Measurements from ENCODE around the gene CMTM8.

DNA sequence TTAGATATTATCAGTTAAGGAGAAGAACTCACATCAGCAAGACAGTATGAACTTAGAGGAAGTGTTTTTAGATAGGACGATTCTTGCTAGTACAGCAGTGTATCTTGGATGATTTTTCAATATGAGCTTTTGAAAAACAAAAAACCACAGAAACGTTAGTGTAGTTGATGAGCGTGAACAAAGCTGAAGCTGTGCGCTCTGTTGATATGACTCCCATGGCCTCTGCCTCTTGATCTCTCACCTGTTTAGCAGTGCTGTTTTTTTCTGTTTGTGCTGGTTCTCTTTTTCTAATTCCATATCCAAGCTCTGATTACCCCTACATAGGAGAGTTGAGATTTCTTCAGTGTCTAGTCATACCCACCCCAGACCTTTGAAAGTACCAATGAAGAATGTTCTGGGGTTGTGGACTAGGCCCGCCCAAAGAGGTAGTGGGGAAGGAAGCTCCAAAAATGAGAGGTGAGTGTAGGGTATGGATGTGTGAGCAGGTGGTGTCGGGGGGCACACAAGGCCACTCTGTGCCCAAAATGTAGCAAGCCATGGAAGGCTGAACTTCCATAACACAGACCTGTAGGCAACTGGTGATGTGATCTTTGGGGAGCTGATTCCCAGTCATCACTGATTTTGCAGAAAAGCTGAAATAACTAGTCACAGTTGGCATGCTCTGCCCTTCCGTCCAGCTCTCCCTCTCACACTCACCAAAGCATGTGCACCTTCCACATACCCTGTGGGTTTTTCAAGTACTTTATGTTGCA lies 133.2 kb downstream of the CMTM8 start:
- TF ChIP-seq, protein P1, sequence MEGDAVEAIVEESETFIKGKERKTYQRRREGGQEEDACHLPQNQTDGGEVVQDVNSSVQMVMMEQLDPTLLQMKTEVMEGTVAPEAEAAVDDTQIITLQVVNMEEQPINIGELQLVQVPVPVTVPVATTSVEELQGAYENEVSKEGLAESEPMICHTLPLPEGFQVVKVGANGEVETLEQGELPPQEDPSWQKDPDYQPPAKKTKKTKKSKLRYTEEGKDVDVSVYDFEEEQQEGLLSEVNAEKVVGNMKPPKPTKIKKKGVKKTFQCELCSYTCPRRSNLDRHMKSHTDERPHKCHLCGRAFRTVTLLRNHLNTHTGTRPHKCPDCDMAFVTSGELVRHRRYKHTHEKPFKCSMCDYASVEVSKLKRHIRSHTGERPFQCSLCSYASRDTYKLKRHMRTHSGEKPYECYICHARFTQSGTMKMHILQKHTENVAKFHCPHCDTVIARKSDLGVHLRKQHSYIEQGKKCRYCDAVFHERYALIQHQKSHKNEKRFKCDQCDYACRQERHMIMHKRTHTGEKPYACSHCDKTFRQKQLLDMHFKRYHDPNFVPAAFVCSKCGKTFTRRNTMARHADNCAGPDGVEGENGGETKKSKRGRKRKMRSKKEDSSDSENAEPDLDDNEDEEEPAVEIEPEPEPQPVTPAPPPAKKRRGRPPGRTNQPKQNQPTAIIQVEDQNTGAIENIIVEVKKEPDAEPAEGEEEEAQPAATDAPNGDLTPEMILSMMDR (IDR thresholded peaks at IDR 0.05) = no peak
- TF ChIP-seq TCF7 (CRISPR knock-in tag; IDR thresholded peaks at IDR 0.05; ENCODE audit: low read depth) (no peak), NR2C2 (CRISPR knock-in tag; IDR thresholded peaks at IDR 0.05) (no peak), ESRRA (CRISPR knock-in tag; IDR thresholded peaks at IDR 0.05; ENCODE audit: borderline replicate concordance) (no peak), ETV6 (CRISPR knock-in tag; IDR thresholded peaks at IDR 0.05) (no peak), FOXP1 (CRISPR knock-in tag; IDR thresholded peaks at IDR 0.05; ENCODE audit: borderline replicate concordance) (no peak)
- TF ChIP-seq, protein P2, sequence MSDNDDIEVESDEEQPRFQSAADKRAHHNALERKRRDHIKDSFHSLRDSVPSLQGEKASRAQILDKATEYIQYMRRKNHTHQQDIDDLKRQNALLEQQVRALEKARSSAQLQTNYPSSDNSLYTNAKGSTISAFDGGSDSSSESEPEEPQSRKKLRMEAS (CRISPR knock-in tag; IDR thresholded peaks at IDR 0.05) = no peak
- TF ChIP-seq, protein P3, sequence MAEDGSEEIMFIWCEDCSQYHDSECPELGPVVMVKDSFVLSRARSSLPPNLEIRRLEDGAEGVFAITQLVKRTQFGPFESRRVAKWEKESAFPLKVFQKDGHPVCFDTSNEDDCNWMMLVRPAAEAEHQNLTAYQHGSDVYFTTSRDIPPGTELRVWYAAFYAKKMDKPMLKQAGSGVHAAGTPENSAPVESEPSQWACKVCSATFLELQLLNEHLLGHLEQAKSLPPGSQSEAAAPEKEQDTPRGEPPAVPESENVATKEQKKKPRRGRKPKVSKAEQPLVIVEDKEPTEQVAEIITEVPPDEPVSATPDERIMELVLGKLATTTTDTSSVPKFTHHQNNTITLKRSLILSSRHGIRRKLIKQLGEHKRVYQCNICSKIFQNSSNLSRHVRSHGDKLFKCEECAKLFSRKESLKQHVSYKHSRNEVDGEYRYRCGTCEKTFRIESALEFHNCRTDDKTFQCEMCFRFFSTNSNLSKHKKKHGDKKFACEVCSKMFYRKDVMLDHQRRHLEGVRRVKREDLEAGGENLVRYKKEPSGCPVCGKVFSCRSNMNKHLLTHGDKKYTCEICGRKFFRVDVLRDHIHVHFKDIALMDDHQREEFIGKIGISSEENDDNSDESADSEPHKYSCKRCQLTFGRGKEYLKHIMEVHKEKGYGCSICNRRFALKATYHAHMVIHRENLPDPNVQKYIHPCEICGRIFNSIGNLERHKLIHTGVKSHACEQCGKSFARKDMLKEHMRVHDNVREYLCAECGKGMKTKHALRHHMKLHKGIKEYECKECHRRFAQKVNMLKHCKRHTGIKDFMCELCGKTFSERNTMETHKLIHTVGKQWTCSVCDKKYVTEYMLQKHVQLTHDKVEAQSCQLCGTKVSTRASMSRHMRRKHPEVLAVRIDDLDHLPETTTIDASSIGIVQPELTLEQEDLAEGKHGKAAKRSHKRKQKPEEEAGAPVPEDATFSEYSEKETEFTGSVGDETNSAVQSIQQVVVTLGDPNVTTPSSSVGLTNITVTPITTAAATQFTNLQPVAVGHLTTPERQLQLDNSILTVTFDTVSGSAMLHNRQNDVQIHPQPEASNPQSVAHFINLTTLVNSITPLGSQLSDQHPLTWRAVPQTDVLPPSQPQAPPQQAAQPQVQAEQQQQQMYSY (CRISPR knock-in tag; IDR thresholded peaks at IDR 0.05) = no peak
- TF ChIP-seq, protein P4, sequence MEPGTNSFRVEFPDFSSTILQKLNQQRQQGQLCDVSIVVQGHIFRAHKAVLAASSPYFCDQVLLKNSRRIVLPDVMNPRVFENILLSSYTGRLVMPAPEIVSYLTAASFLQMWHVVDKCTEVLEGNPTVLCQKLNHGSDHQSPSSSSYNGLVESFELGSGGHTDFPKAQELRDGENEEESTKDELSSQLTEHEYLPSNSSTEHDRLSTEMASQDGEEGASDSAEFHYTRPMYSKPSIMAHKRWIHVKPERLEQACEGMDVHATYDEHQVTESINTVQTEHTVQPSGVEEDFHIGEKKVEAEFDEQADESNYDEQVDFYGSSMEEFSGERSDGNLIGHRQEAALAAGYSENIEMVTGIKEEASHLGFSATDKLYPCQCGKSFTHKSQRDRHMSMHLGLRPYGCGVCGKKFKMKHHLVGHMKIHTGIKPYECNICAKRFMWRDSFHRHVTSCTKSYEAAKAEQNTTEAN (CRISPR knock-in tag; IDR thresholded peaks at IDR 0.05) = no peak
- TF ChIP-seq, protein P5, sequence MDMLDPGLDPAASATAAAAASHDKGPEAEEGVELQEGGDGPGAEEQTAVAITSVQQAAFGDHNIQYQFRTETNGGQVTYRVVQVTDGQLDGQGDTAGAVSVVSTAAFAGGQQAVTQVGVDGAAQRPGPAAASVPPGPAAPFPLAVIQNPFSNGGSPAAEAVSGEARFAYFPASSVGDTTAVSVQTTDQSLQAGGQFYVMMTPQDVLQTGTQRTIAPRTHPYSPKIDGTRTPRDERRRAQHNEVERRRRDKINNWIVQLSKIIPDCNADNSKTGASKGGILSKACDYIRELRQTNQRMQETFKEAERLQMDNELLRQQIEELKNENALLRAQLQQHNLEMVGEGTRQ (CRISPR knock-in tag; IDR thresholded peaks at IDR 0.05) = no peak
- TF ChIP-seq, protein P6, sequence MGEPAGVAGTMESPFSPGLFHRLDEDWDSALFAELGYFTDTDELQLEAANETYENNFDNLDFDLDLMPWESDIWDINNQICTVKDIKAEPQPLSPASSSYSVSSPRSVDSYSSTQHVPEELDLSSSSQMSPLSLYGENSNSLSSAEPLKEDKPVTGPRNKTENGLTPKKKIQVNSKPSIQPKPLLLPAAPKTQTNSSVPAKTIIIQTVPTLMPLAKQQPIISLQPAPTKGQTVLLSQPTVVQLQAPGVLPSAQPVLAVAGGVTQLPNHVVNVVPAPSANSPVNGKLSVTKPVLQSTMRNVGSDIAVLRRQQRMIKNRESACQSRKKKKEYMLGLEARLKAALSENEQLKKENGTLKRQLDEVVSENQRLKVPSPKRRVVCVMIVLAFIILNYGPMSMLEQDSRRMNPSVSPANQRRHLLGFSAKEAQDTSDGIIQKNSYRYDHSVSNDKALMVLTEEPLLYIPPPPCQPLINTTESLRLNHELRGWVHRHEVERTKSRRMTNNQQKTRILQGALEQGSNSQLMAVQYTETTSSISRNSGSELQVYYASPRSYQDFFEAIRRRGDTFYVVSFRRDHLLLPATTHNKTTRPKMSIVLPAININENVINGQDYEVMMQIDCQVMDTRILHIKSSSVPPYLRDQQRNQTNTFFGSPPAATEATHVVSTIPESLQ (CRISPR knock-in tag; IDR thresholded peaks at IDR 0.05) = no peak
